ENCODE results near the gene PPEF2.

The PPEF2 gene

GRCh38 chr4:75916091-75916661 is 13.9 kb upstream of the PPEF2 start:
- TF ChIP-seq ZBTB7A (IDR thresholded peaks at IDR 0.05; ENCODE audit: low read depth) (no peak), NFIC (IDR thresholded peaks at IDR 0.05) (no peak), RAD21 (IDR thresholded peaks at IDR 0.05; ENCODE audit: low read depth) (peak; percentile 66), FOXM1 (IDR thresholded peaks at IDR 0.05; ENCODE audit: borderline replicate concordance, low read depth) (no peak)

DNA sequence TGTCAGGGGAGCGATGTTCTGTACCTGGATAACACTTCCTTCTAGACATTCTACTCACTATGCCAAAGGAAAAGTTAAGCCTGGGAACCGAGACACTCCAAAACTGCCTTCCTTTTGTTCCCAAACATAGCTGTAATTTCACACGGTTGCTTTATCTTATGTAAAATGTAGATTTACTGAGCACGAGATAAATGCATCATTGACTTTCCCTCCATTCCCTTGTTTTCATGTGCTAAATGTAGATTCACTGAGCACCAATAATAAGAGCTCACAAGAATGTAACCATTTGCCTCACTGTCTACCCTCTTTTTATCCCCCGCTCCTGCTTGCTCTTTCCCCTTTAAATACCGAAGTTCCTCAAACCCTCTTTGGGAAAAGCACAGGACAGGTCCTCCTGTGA is 10.7 kb upstream of the PPEF2 start:
- TF ChIP-seq CREB1 (IDR thresholded peaks at IDR 0.05; ENCODE audit: low read depth): no peak

- TF ChIP-seq TAF1 (IDR thresholded peaks at IDR 0.05; ENCODE audit: low read depth): no peak
- TF ChIP-seq NFIC (IDR thresholded peaks at IDR 0.05): no peak
- no peak for TF ChIP-seq ZBTB7A (IDR thresholded peaks at IDR 0.05; ENCODE audit: low read depth)
- TF ChIP-seq TEAD4 (IDR thresholded peaks at IDR 0.05): no peak
- TF ChIP-seq TCF12 (IDR thresholded peaks at IDR 0.05; ENCODE audit: low read depth): no peak
- TF ChIP-seq MAX (IDR thresholded peaks at IDR 0.05): no peak
- no peak for TF ChIP-seq FOXM1 (IDR thresholded peaks at IDR 0.05; ENCODE audit: borderline replicate concordance, low read depth)
- TF ChIP-seq, protein P1, sequence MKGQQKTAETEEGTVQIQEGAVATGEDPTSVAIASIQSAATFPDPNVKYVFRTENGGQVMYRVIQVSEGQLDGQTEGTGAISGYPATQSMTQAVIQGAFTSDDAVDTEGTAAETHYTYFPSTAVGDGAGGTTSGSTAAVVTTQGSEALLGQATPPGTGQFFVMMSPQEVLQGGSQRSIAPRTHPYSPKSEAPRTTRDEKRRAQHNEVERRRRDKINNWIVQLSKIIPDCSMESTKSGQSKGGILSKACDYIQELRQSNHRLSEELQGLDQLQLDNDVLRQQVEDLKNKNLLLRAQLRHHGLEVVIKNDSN (IDR thresholded peaks at IDR 0.05): no peak
- no peak for TF ChIP-seq YY1 (IDR thresholded peaks at IDR 0.05; ENCODE audit: low read depth)
- no peak for TF ChIP-seq EGR1 (IDR thresholded peaks at IDR 0.05)
- TF ChIP-seq CEBPB (IDR thresholded peaks at IDR 0.05): no peak
- no peak for TF ChIP-seq CREB1 (IDR thresholded peaks at IDR 0.05; ENCODE audit: low read depth)
These were observed 7.2 kb upstream of the PPEF2 start for GRCh38 chr4:75909405-75909804.

- TF ChIP-seq NFIC (IDR thresholded peaks at IDR 0.05) (no peak), EGR1 (IDR thresholded peaks at IDR 0.05) (no peak), CREB1 (IDR thresholded peaks at IDR 0.05; ENCODE audit: low read depth) (no peak), REST (IDR thresholded peaks at IDR 0.05; ENCODE audit: low read depth) (no peak), RAD21 (IDR thresholded peaks at IDR 0.05; ENCODE audit: low read depth) (no peak), YY1 (IDR thresholded peaks at IDR 0.05; ENCODE audit: low read depth) (no peak), EP300 (IDR thresholded peaks at IDR 0.05; ENCODE audit: borderline replicate concordance) (no peak), TCF12 (IDR thresholded peaks at IDR 0.05; ENCODE audit: low read depth) (no peak), FOXM1 (IDR thresholded peaks at IDR 0.05; ENCODE audit: borderline replicate concordance, low read depth) (no peak), ZBTB7A (IDR thresholded peaks at IDR 0.05; ENCODE audit: low read depth) (no peak)
- TF ChIP-seq, protein P1 (IDR thresholded peaks at IDR 0.05): no peak
These were observed 6.3 kb upstream of the PPEF2 start for GRCh38 chr4:75908555-75908954.

DNA sequence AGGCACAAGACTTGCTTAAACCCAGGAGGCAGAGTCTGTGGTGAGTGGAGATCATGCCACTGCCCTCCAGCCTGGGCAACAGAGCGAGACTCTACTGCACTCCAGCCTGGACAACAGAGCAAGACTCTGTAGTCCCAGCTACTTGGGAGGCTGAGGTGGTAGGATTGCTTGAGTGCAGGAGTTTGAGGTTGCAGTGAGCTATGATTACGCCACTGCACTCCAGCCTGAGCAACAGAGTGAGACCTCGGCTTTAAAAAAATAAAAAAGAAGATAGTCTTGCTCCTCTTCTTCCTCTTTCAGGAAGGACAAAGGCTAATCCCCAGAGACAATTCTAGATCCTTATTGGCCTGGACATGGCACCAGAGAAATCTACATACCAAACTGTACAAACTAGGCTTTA is 5.7 kb upstream of the PPEF2 start:
- no peak for TF ChIP-seq RAD21 (IDR thresholded peaks at IDR 0.05; ENCODE audit: low read depth)
- TF ChIP-seq TEAD4 (IDR thresholded peaks at IDR 0.05): no peak
- TF ChIP-seq FOXM1 (IDR thresholded peaks at IDR 0.05; ENCODE audit: borderline replicate concordance, low read depth): no peak
- TF ChIP-seq TCF12 (IDR thresholded peaks at IDR 0.05; ENCODE audit: low read depth): no peak
- no peak for TF ChIP-seq EGR1 (IDR thresholded peaks at IDR 0.05)
- no peak for TF ChIP-seq CEBPB (IDR thresholded peaks at IDR 0.05)
- TF ChIP-seq EP300 (IDR thresholded peaks at IDR 0.05; ENCODE audit: borderline replicate concordance): no peak
- TF ChIP-seq CREB1 (IDR thresholded peaks at IDR 0.05; ENCODE audit: low read depth): no peak
- TF ChIP-seq YY1 (IDR thresholded peaks at IDR 0.05; ENCODE audit: low read depth): no peak
- TF ChIP-seq ZBTB7A (IDR thresholded peaks at IDR 0.05; ENCODE audit: low read depth): no peak
- no peak for TF ChIP-seq REST (IDR thresholded peaks at IDR 0.05; ENCODE audit: low read depth)
- no peak for TF ChIP-seq TAF1 (IDR thresholded peaks at IDR 0.05; ENCODE audit: low read depth)
- no peak for TF ChIP-seq MAX (IDR thresholded peaks at IDR 0.05)
- TF ChIP-seq NFIC (IDR thresholded peaks at IDR 0.05): no peak
- TF ChIP-seq, protein P1 (IDR thresholded peaks at IDR 0.05): no peak

GRCh38 chr4:75904076-75904475 is 1.8 kb upstream of the PPEF2 start:
- TF ChIP-seq TCF12 (IDR thresholded peaks at IDR 0.05; ENCODE audit: low read depth) (no peak), MAX (IDR thresholded peaks at IDR 0.05) (no peak), EGR1 (IDR thresholded peaks at IDR 0.05) (no peak), ZBTB7A (IDR thresholded peaks at IDR 0.05; ENCODE audit: low read depth) (no peak), EP300 (IDR thresholded peaks at IDR 0.05; ENCODE audit: borderline replicate concordance) (no peak), RAD21 (IDR thresholded peaks at IDR 0.05; ENCODE audit: low read depth) (no peak), FOXM1 (IDR thresholded peaks at IDR 0.05; ENCODE audit: borderline replicate concordance, low read depth) (no peak), CREB1 (IDR thresholded peaks at IDR 0.05; ENCODE audit: low read depth) (no peak), TAF1 (IDR thresholded peaks at IDR 0.05; ENCODE audit: low read depth) (no peak), TEAD4 (IDR thresholded peaks at IDR 0.05) (no peak), YY1 (IDR thresholded peaks at IDR 0.05; ENCODE audit: low read depth) (no peak)
